Measurements from ENCODE around the gene NPAS3.

The NPAS3 gene

DNA sequence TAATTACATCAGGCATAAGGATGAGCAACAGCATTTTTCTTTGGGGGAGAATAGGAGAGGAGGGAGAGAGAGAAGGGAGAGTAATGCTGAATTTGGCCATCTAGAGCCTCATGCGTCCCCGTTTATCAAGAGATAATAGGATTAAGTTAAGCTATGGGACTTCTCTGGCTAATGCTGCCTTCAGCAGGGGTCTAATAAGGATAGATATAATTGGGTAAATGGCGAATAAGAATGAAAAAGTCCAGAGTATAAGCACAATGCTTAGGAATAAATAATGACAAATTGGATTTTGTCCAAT lies 542.2 kb downstream of the NPAS3 start:
- DNase-seq (ENCODE audit: low spot score), result no peak

- no peak for DNase-seq (ENCODE audit: low spot score)
These were observed 544.4 kb downstream of the NPAS3 start for GRCh38 chr14:33483110-33483509.

GRCh38 chr14:33483541-33483940 lies 544.9 kb downstream of the NPAS3 start:
- no peak for DNase-seq (ENCODE audit: low spot score)

DNA sequence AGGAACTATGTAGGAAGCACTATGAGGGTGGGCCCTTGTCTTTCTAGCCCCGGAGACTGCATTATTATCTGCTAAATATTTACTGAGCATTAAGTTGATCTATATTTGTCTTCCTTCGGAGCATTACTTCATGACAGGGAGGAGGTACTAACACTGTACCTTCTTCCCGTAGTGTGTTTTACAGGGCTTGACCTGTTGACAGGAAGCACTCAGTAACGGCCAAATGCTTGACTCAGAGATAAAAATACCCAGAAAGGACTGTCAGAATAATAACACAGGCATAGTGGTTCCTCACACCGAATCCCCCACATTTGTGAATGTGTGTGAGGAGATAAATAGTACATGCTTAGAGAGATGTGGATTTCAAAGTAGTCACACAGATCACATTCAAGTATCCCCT lies 545.6 kb downstream of the NPAS3 start:
- DNase-seq (ENCODE audit: low spot score), result no peak

- no peak for DNase-seq (ENCODE audit: low spot score)
These were observed 547.7 kb downstream of the NPAS3 start for GRCh38 chr14:33486332-33486890.

GRCh38 chr14:33488582-33488981 lies 549.9 kb downstream of the NPAS3 start:
- DNase-seq (ENCODE audit: low spot score), result no peak

- DNase-seq (ENCODE audit: low spot score), result no peak
These were observed 551.9 kb downstream of the NPAS3 start for GRCh38 chr14:33490555-33490954.

- DNase-seq (ENCODE audit: low spot score), result no peak
These were observed 552.4 kb downstream of the NPAS3 start for GRCh38 chr14:33491112-33491511.

DNA sequence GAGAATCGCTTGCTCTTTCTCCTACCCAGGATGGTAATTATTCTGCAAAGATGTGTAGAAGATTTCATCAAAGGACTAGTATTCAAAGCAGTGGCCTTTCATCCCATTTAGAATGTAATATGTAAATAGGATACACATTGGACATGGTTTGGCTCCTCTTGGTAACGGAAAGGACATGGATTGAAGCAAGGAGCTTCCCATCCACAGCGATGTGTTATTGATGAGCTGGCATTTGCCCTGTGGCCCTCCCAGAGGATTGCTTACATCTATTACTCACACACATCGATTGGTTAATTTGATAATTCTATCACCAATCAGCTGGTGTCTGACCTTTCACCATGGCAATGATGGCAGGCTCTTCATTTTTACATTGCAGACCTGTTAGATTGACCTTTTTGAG lies 553.8 kb downstream of the NPAS3 start:
- DNase-seq (ENCODE audit: low spot score), result no peak

- DNase-seq (ENCODE audit: low spot score), result no peak
These were observed 554.6 kb downstream of the NPAS3 start for GRCh38 chr14:33493266-33493665.

- DNase-seq (ENCODE audit: low spot score), result no peak
These were observed 555.3 kb downstream of the NPAS3 start for GRCh38 chr14:33493990-33494389.

DNA sequence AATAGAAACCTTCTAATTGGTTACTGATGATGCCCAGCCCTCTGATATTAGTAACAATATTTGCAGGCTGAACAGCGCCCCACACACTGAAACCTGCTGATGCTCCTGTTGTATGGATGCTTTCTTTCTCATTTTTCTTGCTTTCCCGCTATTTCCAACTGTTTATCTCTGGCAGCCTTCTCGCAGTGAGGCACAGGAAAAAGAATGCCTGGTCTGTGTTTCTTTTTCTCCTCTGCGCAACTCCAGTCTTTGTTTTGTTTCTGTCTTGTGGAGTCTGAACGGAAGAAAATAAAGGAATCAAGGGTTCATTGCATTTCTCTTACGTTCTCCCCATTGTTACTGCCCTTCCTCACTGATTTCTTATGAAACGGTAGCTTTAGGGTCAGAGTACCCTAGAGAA lies 561.0 kb downstream of the NPAS3 start:
- no peak for DNase-seq (ENCODE audit: low spot score)

- no peak for DNase-seq (ENCODE audit: low spot score)
These were observed 565.8 kb downstream of the NPAS3 start for GRCh38 chr14:33504246-33505099.

DNA sequence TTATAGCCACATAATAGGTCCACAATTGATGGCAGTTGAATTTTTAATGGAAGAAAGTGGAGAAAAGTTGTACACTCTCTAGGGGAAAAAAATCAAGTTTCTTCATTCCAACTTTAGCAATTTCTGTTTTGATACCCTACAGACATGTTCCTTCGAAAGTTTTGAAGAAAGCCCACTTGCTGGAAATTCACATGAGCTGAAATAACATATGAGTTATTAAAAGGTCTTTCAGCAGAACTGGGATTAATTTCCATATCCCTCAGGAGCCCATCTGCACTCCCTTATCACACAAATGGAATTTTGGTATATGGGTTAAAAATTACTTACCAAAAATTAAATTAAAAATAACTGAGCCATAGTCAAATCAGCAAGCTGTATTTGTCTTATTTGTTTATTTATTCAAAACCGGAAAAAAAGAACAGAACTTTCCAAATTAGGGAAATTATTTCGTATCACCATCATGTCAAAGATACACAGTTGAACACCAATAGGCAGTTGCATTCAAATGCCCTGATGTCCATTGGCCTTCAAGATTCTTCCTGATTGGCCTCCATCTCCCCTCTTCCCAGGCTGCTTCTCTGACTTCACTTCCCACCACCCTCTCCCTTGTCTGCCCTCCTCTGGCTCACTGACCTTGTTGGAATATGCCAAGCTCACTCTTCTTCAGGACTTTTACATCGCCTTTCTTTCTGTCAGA lies 566.7 kb downstream of the NPAS3 start:
- no peak for DNase-seq (ENCODE audit: low spot score)

DNA sequence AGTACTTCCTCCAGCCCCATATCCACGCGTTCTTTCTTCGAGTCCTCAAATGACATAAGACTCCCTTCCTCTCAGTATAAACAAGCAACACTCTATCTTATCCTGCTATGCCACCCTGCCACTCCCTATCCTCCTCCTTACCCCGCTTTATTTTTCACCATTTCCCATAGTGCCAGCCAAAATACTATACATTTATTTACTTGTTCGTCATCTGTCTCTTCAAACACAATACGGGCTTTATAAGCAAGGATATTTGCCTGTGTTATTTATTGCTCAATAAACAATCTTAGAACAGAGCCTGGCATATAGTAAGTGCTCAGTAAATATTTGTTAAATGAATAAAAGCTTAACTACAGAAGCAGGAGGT lies 567.3 kb downstream of the NPAS3 start:
- no peak for DNase-seq (ENCODE audit: low spot score)

DNA sequence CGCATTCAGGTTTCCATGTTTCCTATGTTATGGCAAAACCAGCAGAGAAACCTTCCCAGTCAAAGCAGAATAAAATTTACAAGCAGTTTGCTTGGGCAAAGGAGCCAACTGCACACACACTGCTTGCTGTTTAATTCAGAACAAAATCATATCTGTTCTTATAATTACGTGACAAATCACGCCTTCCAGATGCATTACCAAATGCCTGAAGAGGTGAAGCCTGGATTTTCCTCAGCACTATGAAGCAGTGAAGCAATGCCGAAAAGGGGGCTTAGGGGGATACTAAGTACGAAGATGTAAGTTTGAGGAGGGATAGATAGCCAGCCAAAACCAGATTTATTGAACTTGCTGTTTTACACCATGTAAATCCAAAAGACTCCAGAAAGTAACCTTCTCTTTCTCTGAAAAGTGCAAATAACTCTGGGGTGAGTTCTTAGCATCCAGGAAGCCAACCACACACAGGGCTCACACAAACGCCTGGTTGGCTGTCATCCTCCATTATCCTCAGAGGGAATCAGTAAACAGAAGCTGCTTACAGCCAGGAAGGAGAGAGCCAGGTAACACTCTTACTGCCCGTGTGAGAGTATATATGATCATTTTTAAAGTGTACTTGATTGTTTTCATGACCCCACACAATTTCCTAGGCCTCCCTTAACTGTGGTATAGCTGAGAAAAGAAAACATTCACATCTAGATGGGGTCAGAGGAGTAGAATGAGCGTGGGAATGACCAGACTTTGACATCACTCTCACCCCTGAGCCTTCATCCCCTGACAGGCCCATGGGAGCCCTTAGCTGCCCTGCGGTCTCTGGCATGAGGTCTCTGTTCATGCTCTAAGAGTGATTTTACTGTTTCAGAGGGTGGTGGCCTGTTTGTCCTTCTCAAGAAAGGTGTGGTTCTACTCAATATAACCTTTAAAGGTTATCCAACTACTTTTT lies 569.7 kb downstream of the NPAS3 start:
- no peak for DNase-seq (ENCODE audit: low spot score)

GRCh38 chr14:33509454-33509853 lies 570.8 kb downstream of the NPAS3 start:
- no peak for DNase-seq (ENCODE audit: low spot score)

- no peak for DNase-seq (ENCODE audit: low spot score)
These were observed 571.4 kb downstream of the NPAS3 start for GRCh38 chr14:33510063-33510481.

DNA sequence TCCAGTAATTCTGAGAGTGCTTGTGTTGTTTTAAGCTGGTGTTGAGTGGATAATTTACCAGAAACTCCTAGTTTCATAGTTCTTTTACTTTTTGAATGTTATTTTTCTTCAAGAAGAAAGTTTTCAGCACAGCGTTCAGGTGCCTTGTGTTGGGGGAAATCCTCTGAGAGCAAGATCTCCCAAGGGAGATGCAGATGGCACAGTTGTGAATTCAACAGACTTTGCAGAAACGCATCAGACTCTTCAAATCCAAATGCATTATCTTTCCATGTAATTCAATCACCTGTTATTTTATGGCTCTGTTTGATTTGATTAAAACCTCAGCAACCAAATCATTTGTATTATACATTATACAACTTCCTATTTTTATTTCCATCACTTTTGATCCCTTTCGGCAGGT lies 572.3 kb downstream of the NPAS3 start:
- DNase-seq (ENCODE audit: low spot score), result no peak

GRCh38 chr14:33511851-33512640 lies 573.4 kb downstream of the NPAS3 start:
- no peak for DNase-seq (ENCODE audit: low spot score)

DNA sequence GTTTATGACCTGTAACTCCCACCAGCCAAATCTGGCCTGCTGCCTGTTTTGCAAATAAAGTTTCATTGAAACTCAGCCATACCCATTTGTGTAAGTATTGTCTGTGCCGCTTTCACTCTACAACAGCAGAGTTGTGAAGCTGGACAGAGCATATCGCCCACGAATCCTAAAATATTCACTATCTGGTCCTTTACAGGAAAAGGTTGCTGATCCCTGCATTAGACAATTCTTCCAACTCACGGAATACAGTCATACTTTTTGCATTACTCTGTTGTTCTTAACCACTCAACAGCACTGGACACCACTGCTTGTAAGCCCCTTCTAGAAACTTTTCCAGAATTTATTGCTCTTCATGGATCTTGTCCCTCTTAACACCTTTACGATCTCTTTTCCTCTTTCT lies 576.8 kb downstream of the NPAS3 start:
- DNase-seq (ENCODE audit: low spot score), result no peak

- DNase-seq (ENCODE audit: low spot score), result no peak
These were observed 577.2 kb downstream of the NPAS3 start for GRCh38 chr14:33515899-33516298.
